G401 (cell line): Measurements from ENCODE around the gene DDX51. TPM values are rescaled to one million over a fixed set of nuclear protein-coding genes. Genes with fewer than 3 reads are reported as not detected.
A peak's percentile ranks its signal among the peaks of the same experiment; 100 is the strongest.

Experiments used
- DNase-seq: peaks from one replicate; pipeline ENCODE4 v3.0.0-alpha.2; 2015; ENCODE audit warnings: low spot score
- in situ Hi-C: cut with HindIII; loops from 2 replicates; pipeline ENCODE4 v1.10.0; 2016; ENCODE audit warnings: low sequenced_read_pairs, mixed read lengths
- total RNA-seq: library from RNA; depleted of rRNA; stranded (reverse); fragments of >200 nt; shearing (Covaris generic); gene quantifications from 2 replicates; pipeline ENCODE4 v1.2.3, GENCODE V29; 2014; rRNA removed

Gene DDX51
- total RNA-seq: 24.9 and 28.9 TPM in 2 replicates

- in situ Hi-C loops: no loop called here
- peak; percentile 86 for DNase-seq
Observed at GRCh38 chr12:132144115-132144809, at the start of gene DDX51, which contains the start of gene NOC4L. Gene DDX51 (minus strand): TSS chr12:132144319. CDS start chr12:132144296, 23 bp downstream. Gene NOC4L (plus strand): TSS chr12:132144457. CDS start chr12:132144489, 32 bp downstream.

- DNase-seq: no peak
- in situ Hi-C loops: no loop called here
Observed at GRCh38 chr12:132191715-132192553, 47.8 kb upstream of the DDX51 start.

DNA sequence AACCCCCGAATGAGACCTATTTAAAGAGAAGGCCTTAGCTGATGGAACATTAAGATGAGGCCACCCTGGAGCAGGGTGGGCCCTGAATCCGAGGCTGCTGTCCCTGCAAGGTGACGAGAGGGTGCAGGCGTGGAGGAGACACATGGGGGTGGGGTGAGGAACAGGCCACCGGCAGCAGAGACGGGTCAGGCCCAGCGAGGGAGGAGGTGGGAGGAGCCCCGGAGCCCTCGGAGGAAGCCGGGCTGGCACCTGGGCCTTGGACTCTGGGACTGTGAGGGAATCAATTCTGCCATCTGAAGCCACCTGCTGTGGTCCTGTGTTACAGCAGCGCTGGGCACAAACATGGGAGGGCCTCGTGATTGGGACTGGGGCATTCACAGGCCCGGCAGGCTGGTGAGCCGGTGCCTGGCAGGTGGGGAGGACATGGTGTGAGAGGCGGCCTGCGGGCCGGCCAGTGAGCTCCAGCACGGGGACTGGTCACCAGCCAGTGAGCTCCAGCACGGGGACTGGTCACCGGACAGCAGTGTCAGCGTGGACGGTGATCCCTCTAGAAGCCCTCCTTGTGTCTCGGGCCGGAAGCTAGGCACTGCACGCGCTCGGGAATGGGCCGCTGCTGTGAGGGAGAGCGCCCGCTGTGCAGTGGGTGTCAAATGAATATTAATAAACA lies 46.8 kb upstream of the DDX51 start:
- DNase-seq: no peak
- in situ Hi-C loops: no loop called here

DNA sequence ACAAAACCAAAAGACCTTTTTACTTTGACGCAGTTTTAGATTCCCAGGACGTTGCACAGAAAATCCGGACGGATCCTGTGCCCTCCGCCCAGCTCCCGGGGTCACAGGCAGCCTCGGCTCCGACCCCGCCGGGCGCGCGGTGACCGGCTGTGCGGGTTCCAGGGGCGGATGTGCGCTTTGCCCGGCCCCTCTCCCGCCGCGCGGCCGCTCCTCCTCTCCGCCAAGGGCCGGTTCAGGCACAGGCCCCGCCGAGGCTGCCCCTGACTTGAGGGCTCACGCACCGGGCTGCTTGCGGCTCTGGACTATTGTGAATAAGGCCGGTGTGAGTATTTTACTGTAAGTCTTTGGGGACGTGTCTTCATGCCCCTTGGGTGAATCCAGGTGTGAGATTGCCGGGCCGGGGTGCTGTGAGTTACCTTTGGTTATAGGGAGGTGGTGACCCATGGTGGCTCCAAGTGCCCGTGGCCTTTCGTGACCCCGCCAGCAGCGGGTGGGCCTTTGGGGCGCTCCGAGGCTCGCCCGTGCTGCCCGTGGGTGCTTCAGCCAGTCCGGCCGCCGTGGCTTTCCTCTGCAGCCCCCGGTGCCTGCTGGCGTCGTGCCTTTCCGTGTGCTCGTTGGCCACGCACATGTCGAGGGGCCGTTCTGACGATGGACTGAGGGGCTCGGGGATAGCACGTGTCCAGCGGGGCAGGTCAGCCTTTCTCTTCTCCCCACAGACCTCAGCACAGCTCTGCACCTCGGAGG lies 46.1 kb upstream of the DDX51 start:
- in situ Hi-C loops: no loop called here
- DNase-seq: no peak

DNA sequence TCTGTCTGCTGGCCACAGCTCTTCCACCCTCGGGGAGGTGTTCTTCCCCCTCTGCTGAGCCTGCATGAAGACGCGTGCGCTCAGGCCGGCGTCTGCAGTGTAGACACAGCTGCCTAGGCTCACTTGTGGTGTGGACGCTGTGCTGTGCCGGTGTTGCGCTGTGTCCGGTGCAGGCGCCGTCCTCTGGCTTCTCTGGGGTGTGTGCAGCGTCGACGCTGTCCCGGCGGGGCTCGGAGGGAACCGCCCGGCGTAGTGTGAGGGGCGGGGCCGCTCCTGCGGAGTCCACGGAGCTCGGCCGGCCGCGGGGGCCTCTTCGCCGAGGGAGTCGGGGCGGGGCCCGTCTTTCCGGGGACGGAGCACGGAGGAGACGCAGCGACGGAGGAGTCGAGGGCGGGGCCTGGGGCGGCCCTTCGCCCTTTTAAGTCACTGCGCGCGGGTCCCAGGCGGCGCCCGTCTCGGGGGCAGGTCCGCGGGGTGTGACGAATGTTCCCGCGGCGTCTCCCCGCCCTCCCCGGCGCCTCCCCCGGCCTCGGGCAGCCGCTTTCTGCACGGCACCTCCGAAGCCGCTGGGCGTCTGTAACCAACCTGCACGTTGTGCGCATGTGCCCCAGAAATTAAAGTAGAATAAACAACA lies 45.4 kb upstream of the DDX51 start:
- DNase-seq: peak; percentile 63
- in situ Hi-C loops: no loop called here

GRCh38 chr12:132188916-132189325 lies 44.8 kb upstream of the DDX51 start:
- no peak for DNase-seq
- in situ Hi-C loops: no loop called here

- no peak for DNase-seq
- in situ Hi-C loops: no loop called here
Observed at GRCh38 chr12:132188451-132188901, 44.4 kb upstream of the DDX51 start.

DNA sequence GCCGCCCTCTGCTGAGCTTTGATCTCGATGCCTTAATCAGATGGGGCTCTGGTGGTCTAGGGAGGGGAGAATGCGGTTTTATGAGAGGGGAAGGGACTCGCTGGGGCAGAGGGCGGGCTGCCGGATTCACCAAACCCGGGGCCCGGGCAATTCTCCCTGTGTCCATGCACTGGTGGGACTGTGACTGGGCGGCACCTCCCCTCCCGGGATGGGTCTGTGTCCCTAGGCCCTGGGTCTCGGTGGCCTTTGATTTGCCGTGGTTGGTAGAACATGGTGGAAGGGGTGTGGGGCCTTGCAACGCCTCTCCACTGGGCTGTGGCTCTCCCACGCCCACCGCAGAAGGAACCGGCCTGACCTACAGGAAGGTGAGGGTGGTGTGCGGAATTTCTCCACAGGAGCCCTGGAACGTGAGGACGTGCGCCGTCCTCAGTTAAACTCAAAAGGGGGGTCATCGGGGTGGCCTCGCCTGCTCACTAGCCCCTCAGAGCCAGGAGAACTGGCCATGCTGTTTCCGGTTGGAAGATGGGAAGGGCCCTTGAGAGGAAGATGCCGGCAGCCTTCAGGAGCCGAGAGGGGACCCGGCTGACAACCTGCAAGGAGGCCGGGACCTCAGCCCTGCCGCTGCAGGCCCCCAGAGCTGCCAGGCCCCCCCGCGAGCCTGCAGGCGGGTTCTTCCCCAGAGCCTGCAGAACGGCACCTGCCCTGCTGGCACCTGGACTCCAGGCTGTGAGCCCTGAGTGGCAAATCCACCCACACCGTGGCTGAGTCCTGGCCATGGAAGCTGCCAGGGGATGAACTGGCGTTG lies 43.7 kb upstream of the DDX51 start:
- no peak for DNase-seq
- in situ Hi-C loops: no loop called here

GRCh38 chr12:132186857-132187620 lies 42.9 kb upstream of the DDX51 start:
- in situ Hi-C loops: no loop called here
- DNase-seq: no peak

GRCh38 chr12:132186208-132186856 lies 42.2 kb upstream of the DDX51 start:
- no peak for DNase-seq
- in situ Hi-C loops: no loop called here

DNA sequence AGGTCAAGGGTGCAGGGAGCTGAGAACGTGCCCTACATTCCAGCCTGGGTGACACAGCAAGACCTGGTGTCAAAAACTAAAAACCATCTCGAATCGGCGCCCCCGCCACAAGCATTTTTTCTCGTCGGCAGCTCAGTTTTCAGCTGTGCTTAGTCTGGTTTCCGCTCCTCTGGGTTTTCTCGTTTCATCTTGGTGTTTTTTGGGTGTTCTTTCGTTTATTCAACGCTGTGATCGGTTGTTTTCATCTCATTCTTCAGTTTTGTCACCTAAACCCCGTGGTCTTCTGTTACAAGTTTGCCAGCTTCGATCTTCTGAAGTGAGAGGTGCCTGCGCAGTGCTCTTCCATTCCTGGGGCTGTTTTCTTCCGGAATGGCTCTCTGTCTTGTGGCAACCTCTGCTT lies 41.6 kb upstream of the DDX51 start:
- DNase-seq: no peak
- in situ Hi-C loops: no loop called here

- in situ Hi-C loops: no loop called here
- DNase-seq: no peak
Observed at GRCh38 chr12:132182711-132183365, 38.7 kb upstream of the DDX51 start.

DNA sequence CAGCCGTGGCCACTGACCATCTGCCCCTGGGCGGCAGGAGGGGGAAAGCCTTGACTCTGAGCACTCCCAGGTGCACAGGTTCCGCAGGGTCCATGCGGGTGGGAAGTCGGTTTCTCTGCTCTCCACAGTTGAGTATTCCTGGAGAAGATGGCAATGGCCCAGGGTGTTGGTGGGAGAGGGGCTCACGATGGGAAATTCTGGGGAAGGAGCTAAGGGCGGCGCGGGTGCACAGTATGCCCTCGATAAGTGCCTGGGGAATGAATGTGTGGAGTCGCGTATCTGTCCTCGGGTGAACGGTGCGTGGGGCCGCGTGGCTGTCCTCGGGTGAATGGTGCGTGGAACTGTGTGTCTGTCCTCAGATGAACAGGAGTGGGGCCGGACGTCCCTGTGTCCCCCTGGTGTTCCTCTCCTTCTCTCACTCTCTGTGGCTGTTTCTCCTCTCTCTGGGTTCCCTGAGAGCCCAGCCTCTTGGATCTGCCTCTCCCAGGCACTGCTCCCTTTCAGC lies 38.1 kb upstream of the DDX51 start:
- no peak for DNase-seq

DNA sequence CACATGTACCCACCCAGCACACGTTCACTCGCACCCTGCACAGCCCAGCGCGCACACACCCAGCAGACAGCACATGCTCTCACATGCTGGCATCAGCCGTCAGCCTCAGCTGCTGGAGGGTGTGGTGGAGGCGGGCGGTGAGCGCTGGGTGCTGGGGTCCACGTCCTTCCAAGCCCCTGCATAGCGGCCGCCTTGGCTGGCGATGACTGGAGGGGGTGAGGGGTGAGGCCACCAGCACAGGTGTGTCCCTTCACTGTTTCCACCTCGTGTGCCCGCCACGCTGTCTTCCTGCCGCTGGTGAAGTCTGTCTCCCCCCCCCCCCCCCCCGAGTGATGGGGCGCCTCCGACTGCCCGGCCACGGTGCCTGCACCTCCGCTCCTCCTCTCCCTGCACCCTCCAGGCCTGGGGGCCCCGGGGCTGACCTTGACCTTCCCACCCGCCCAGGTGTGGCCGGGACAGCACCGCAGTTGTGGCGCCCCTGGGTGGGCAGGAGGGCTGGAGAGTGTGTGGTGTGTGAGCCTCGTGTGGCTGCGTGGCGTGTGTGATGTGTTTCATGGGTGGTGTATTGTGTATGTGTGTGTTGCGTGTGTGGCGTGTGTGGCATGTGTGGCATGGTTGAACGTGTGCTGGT lies 37.6 kb upstream of the DDX51 start:
- DNase-seq: no peak
- in situ Hi-C loops: no loop called here

More for the DNA sequence above, 38.1 kb upstream of the DDX51 start:
- in situ Hi-C loops: no loop called here

GRCh38 chr12:132180648-132181546 lies 36.8 kb upstream of the DDX51 start:
- no peak for DNase-seq
- in situ Hi-C loops: no loop called here
